ENCODE results near the gene C1QTNF6.

DNA sequence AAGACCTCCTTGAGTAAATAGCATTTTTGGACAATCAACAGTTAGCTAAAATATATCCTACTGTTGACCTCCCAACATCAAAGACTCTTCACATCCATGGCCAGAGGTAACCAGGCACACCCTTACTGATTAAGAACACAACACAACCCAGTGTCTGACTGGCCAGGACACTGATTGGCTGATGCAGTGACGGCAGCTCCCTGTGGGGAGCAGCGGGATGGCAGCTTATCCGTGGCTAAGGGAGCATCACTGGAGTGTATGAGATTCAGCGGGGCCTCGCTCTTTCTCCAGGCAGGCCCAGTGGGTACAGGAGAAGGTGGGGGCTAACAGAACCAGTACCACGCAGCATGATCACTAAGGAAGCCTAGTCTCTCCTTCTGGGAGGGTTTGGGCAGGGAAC lies 28.0 kb downstream of the C1QTNF6 start:
- TF ChIP-seq, protein P1, sequence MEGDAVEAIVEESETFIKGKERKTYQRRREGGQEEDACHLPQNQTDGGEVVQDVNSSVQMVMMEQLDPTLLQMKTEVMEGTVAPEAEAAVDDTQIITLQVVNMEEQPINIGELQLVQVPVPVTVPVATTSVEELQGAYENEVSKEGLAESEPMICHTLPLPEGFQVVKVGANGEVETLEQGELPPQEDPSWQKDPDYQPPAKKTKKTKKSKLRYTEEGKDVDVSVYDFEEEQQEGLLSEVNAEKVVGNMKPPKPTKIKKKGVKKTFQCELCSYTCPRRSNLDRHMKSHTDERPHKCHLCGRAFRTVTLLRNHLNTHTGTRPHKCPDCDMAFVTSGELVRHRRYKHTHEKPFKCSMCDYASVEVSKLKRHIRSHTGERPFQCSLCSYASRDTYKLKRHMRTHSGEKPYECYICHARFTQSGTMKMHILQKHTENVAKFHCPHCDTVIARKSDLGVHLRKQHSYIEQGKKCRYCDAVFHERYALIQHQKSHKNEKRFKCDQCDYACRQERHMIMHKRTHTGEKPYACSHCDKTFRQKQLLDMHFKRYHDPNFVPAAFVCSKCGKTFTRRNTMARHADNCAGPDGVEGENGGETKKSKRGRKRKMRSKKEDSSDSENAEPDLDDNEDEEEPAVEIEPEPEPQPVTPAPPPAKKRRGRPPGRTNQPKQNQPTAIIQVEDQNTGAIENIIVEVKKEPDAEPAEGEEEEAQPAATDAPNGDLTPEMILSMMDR (conservative IDR thresholded peaks at IDR 0.05 in 1 of 2, IDR thresholded peaks at IDR 0.05 in 1 of 2; ENCODE audit: low read depth in 1 of 2, low read length in 2 of 2): no peak
- no peak for TF ChIP-seq EZH2 (IDR thresholded peaks at IDR 0.05; ENCODE audit: low read length, missing control alignments)

Measured in fibroblast of lung (primary cell).